Vagina (tissue), 2 donors: ENCODE data around the gene RUFY1. TPM values are rescaled to one million over a fixed set of nuclear protein-coding genes. Genes with fewer than 3 reads are reported as not detected.
"Not testable (repeated sequence)": the region's sequence is repeated elsewhere in the genome, so short reads cannot be mapped to it uniquely, and the experiment has no call there.

Experiments
- DNase-seq, 2 donors: peaks; one replicate each; pipeline ENCODE4 v3.0.0-alpha.2; 2017; ENCODE audit errors: extremely low spot score in 2 of 2
- H3K27ac ChIP-seq: fragments of 200-600 bp; sonication (generic); one replicate; pipeline ENCODE4 v1.5.1; 2019
- H3K27me3 ChIP-seq: fragments of 200-600 bp; sonication (generic); one replicate; pipeline ENCODE4 v1.5.1; 2019
- H3K36me3 ChIP-seq, 2 donors: fragments of 200-600 bp; sonication (generic); one replicate each; pipeline ENCODE4 v1.5.1; 2017 to 2019
- H3K4me1 ChIP-seq: fragments of 200-600 bp; sonication (generic); one replicate; pipeline ENCODE4 v1.5.1; 2019
- H3K4me3 ChIP-seq, 2 donors: fragments of 200-600 bp; sonication (generic); 1 replicate in 1 of 2; 2 replicates in 1 of 2; pipeline ENCODE4 v1.5.1; 2016 to 2019
- H3K9me3 ChIP-seq: fragments of 200-600 bp; sonication (generic); one replicate; pipeline ENCODE4 v1.5.1; 2019
- POLR2A ChIP-seq, 2 donors: fragments of 450-650 bp; IDR thresholded peaks; one replicate each; pipeline ENCODE4 v1.6.1; 2017; ENCODE audit warnings: antibody characterized with exemption in 2 of 2, mild to moderate bottlenecking in 2 of 2, moderate library complexity in 2 of 2
- POLR2AphosphoS5 ChIP-seq, 2 donors: sonication (generic); formaldehyde crosslinking; IDR thresholded peaks; one replicate each; pipeline ENCODE4 v1.9.0; 2017; ENCODE audit warnings: antibody characterized with exemption in 2 of 2, mild to moderate bottlenecking in 2 of 2, low read depth in 1 of 2; ENCODE audit not compliant: insufficient read depth in 1 of 2
- intact Hi-C: fragments of 100-400 bp; cut with DNase I; formaldehyde crosslinking; loops from one replicate; pipeline ENCODE4 v1.15.1; 2023
- total RNA-seq: library from RNA; depleted of rRNA; stranded (reverse); fragments of >200 nt; gene quantifications from one replicate; pipeline ENCODE4 v1.2.3, GENCODE V29; 2016
- TF ChIP-seq, protein P1 (sequence below), 3 experiments: fragments of 450-650 bp in 2 of 3; fragments of 200-600 bp in 1 of 3; sonication (generic) in 1 of 3; IDR thresholded peaks; one replicate each; pipeline ENCODE4 v1.5.1; 2017 to 2019; ENCODE audit warnings: antibody characterized with exemption in 3 of 3, mild to moderate bottlenecking in 2 of 3, moderate library complexity in 2 of 3

RUFY1 gene
- 35.6 TPM for total RNA-seq

DNA sequence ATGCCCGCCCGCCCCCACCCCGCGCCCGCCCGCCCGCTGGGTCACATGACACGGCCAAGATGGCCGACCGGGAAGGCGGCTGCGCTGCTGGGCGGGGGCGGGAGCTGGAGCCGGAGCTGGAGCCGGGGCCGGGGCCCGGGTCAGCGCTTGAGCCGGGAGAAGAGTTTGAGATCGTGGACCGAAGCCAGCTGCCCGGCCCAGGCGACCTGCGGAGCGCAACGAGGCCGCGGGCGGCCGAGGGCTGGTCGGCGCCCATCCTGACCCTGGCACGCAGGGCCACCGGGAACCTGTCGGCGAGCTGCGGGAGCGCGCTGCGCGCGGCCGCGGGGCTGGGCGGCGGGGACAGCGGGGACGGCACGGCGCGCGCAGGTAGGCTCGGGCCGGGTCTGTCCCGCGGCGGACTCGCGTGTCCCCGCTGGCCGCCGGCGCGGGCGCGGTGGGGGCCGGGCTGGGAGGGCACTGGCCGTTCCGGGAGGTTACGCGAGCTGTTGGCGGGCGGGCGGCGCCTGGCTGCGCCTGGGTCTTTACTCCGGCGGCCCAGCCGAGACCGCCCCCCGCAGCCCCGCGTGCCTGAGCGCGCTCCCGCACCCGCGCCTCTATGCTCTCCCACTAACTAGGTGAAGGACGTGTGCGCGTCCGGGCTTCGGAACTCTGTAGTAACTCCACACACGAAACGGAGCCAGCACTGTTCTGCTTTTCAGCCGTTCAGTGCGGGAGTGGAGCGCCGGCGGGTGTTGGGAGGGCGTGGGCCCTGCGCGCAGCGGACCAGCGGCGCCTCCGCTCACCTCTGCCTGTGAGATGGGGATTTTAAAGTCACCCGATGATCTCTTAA, at the start of gene RUFY1:
RUFY1 (plus strand) TSS at position 44 of the 832 bp plus-strand sequence; CDS start at position 60, 16 bp downstream.
- Histone ChIP-seq H3K4me1 (peaks cover 37% of the 10 kb centered on the region), H3K27me3 (no peaks in the 10 kb centered on the region), H3K4me3 (peak within 1 kb of the TSS; percentile 89 to 98), H3K36me3 (no peaks in the 10 kb centered on the region), H3K27ac (peak within 1 kb of the TSS; percentile 95), H3K9me3 (no peaks in the 10 kb centered on the region)
- intact Hi-C loops, result loop anchor here (5.0 kb wide), 1 partner anchor 72 kb away; the partner anchor contains the start of gene HNRNPH1
- TF ChIP-seq, protein P1, sequence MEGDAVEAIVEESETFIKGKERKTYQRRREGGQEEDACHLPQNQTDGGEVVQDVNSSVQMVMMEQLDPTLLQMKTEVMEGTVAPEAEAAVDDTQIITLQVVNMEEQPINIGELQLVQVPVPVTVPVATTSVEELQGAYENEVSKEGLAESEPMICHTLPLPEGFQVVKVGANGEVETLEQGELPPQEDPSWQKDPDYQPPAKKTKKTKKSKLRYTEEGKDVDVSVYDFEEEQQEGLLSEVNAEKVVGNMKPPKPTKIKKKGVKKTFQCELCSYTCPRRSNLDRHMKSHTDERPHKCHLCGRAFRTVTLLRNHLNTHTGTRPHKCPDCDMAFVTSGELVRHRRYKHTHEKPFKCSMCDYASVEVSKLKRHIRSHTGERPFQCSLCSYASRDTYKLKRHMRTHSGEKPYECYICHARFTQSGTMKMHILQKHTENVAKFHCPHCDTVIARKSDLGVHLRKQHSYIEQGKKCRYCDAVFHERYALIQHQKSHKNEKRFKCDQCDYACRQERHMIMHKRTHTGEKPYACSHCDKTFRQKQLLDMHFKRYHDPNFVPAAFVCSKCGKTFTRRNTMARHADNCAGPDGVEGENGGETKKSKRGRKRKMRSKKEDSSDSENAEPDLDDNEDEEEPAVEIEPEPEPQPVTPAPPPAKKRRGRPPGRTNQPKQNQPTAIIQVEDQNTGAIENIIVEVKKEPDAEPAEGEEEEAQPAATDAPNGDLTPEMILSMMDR (IDR thresholded peaks at IDR 0.05), result no peak
- TF ChIP-seq POLR2AphosphoS5 (IDR thresholded peaks at IDR 0.05; ENCODE audit: insufficient read depth in 1 of 2, low read depth in 1 of 2), result peak in 1 of 2 donors; percentile 80
- peak in 1 of 2 donors; percentile 61 for TF ChIP-seq POLR2A (IDR thresholded peaks at IDR 0.05)
- DNase-seq, result no peak

DNA sequence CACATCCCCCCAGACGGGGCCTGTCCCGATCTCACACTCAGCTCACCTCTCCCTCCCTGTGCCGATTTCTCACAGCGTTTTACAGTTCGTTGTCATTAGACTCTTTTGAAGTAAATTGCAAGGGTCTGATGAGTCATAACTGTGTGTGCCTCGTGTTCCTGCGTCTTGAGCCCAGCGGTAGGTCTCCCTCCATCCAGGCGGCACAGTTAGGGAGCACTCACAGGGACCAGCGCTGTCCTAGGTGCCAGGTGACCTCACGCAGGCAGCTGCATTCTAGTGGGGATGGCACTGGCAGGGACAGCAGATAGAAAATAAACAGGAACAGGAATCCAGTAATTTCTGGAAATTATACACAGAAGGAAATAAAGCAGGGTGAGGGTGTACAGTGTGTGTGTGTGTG, 48.4 kb upstream of the RUFY1 start:
- H3K4me3 ChIP-seq, DNase-seq, H3K27ac ChIP-seq, H3K36me3 ChIP-seq, H3K27me3 ChIP-seq, intact Hi-C loops, H3K9me3 ChIP-seq, H3K4me1 ChIP-seq: not testable (repeated sequence)

DNA sequence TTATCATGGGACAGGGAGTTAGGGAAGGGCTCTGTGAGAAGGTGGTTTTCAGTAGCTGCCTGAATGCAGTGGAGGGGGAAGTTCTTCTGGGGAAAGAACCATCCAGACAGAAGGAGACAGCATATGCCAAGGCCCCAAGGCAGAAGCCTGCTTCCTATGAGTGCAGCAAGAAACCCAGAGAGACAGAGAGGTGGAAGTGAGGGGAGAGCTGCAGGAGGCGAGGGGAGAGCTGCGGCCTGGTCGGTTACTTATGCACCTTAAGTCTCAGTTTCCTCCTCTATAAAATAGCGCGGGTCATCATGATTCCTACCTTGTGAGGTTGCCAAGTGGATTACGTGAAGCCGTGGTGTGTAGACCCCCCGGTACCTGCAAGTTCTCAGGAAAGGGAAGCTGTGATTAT, 47.9 kb upstream of the RUFY1 start:
- H3K27ac ChIP-seq, H3K4me3 ChIP-seq, DNase-seq, H3K36me3 ChIP-seq, H3K27me3 ChIP-seq, H3K4me1 ChIP-seq, H3K9me3 ChIP-seq, intact Hi-C loops: not testable (repeated sequence)

GRCh38 chr5:179504191-179504590, 46.2 kb upstream of the RUFY1 start:
- H3K9me3 ChIP-seq, result no peaks in the 10 kb centered on the region
- DNase-seq, result no peak
- H3K36me3 ChIP-seq, result no peaks in the 10 kb centered on the region
- TF ChIP-seq POLR2AphosphoS5 (IDR thresholded peaks at IDR 0.05; ENCODE audit: insufficient read depth in 1 of 2, low read depth in 1 of 2) (no peak), POLR2A (IDR thresholded peaks at IDR 0.05) (no peak)
- TF ChIP-seq, protein P1 (IDR thresholded peaks at IDR 0.05), result no peak
- H3K4me1 ChIP-seq, result no peaks in the 10 kb centered on the region
- no peaks in the 10 kb centered on the region for H3K27me3 ChIP-seq
- no peak overlapping the region for H3K27ac ChIP-seq
- no peak overlapping the region for H3K4me3 ChIP-seq
- intact Hi-C loops, result no loop called here

DNA sequence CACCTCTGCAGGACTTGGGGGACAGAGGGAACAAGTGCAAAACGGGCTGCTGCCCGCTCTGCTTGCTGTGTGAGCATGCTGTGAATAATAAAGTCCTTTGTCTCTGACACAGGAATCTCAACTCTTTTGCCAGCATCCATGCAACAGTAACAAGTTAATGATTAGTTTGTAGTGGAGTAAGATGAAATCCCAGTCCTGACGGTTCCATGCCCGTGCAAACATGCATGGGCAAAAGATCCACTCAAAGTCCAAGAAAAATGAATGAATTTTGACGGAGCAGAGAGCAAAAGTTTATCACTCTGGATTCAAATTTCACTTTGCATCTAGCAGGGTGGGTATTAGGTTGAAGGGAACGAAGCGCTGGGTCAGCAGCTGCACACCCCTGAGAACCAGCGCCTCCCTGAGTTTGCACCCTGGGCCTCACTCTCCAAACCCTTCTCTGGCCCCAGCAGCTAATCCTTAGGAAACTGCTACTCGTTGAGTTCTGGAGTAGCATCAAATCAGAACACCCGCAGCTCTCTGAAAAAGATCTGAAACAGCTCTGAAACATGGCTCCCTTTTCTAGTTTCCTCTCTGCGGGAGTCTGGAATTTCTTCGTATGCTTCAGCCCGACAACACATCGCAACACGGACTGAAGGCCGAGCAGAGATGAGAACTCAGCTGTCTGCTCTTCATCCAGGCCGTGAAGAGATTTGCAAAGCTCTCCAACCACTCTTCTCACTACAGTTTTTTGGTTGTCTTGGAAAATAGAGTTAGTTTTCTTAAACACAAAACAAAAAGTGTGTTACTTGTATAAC, 45.6 kb upstream of the RUFY1 start:
- intact Hi-C loops, result no loop called here
- no peak for DNase-seq
- Histone ChIP-seq H3K36me3 (no peaks in the 10 kb centered on the region), H3K4me1 (no peaks in the 10 kb centered on the region), H3K4me3 (no peak overlapping the region), H3K9me3 (no peaks in the 10 kb centered on the region), H3K27me3 (no peaks in the 10 kb centered on the region), H3K27ac (no peak overlapping the region)
- no peak for TF ChIP-seq POLR2AphosphoS5 (IDR thresholded peaks at IDR 0.05; ENCODE audit: insufficient read depth in 1 of 2, low read depth in 1 of 2)
- TF ChIP-seq, protein P1 (IDR thresholded peaks at IDR 0.05), result no peak
- TF ChIP-seq POLR2A (IDR thresholded peaks at IDR 0.05), result no peak
